Measurements from ENCODE around the gene SCAF11.

SCAF11 gene

GRCh38 chr12:45981075-45981837, 9.1 kb downstream of the SCAF11 start:
- DNase-seq (ENCODE audit: low read depth): no peak

- DNase-seq (ENCODE audit: low read depth): no peak
Observed at GRCh38 chr12:45980540-45980939, 9.8 kb downstream of the SCAF11 start.

- DNase-seq (ENCODE audit: low read depth): no peak
Observed at GRCh38 chr12:45978108-45978507, 12.3 kb downstream of the SCAF11 start.

- no peak for DNase-seq (ENCODE audit: low read depth)
Observed at GRCh38 chr12:45977620-45978019, 12.8 kb downstream of the SCAF11 start.

- DNase-seq (ENCODE audit: low read depth): no peak
Observed at GRCh38 chr12:45975506-45975905, 14.9 kb downstream of the SCAF11 start.

- no peak for DNase-seq (ENCODE audit: low read depth)
Observed at GRCh38 chr12:45974883-45975282, 15.5 kb downstream of the SCAF11 start.

- DNase-seq (ENCODE audit: low read depth): no peak
Observed at GRCh38 chr12:45974171-45974719, 16.1 kb downstream of the SCAF11 start.

GRCh38 chr12:45973526-45973925, 16.8 kb downstream of the SCAF11 start:
- DNase-seq (ENCODE audit: low read depth): no peak

GRCh38 chr12:45970391-45970790, 20.0 kb downstream of the SCAF11 start:
- DNase-seq (ENCODE audit: low read depth): no peak

- no peak for DNase-seq (ENCODE audit: low read depth)
Observed at GRCh38 chr12:45969084-45969483, 21.3 kb downstream of the SCAF11 start.

- DNase-seq (ENCODE audit: low read depth): no peak
Observed at GRCh38 chr12:45966486-45966885, 23.9 kb downstream of the SCAF11 start.

GRCh38 chr12:45962553-45963325, 27.6 kb downstream of the SCAF11 start:
- no peak for DNase-seq (ENCODE audit: low read depth)

- no peak for DNase-seq (ENCODE audit: low read depth)
Observed at GRCh38 chr12:45959728-45960127, 30.6 kb downstream of the SCAF11 start.

- no peak for DNase-seq (ENCODE audit: low read depth)
Observed at GRCh38 chr12:45959025-45959424, 31.3 kb downstream of the SCAF11 start.

GRCh38 chr12:45948546-45948945, 41.8 kb downstream of the SCAF11 start:
- no peak for DNase-seq (ENCODE audit: low read depth)

- no peak for DNase-seq (ENCODE audit: low read depth)
Observed at GRCh38 chr12:45946435-45946834, 43.9 kb downstream of the SCAF11 start.

GRCh38 chr12:45944771-45945170, 45.6 kb downstream of the SCAF11 start:
- no peak for DNase-seq (ENCODE audit: low read depth)

- DNase-seq (ENCODE audit: low read depth): no peak
Observed at GRCh38 chr12:45939759-45940158, 50.6 kb downstream of the SCAF11 start.

GRCh38 chr12:45938566-45938965, 51.8 kb downstream of the SCAF11 start:
- no peak for DNase-seq (ENCODE audit: low read depth)

GRCh38 chr12:45934956-45935355, 55.4 kb downstream of the SCAF11 start:
- DNase-seq (ENCODE audit: low read depth): no peak

- no peak for DNase-seq (ENCODE audit: low read depth)
Observed at GRCh38 chr12:45933504-45933903, 56.9 kb downstream of the SCAF11 start.

GRCh38 chr12:45930369-45930768, 60.0 kb downstream of the SCAF11 start:
- no peak for DNase-seq (ENCODE audit: low read depth)

- no peak for DNase-seq (ENCODE audit: low read depth)
Observed at GRCh38 chr12:45928309-45928708, 62.1 kb downstream of the SCAF11 start.

Data from T-helper 22 cell (primary cell).